Measurements from ENCODE around the gene LDB1.

DNA sequence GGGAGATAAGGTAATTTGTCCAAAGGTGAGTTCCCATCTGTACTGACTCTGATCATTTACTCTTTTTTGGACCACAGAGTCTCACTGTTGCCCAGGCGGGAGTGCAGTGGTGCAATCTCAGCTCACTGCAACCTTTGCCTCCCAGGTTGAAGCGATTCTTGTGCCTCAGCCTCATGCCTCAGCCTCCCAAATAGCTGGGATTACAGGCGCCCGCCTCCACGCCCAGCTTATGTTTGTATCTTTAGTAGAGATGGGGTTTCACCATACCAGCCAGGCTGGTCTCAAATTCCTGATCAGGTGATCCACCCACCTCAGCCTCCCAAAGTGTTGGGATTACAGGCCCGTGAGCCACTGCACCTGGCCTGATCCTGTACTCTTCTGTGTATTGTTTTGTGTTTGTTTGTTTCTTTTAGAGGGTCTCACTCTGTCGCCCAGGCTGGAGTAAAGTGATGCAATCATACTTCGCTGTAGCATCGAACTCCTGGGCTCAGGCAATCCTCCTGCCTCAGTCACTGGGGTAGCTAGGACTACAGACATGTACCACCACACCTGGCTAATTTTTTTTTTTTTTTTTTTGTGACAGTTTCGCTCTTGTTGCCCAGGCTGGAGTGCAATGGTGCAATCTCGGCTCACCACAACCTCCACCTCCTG lies 34.4 kb upstream of the LDB1 start:
- TF ChIP-seq, protein P1, sequence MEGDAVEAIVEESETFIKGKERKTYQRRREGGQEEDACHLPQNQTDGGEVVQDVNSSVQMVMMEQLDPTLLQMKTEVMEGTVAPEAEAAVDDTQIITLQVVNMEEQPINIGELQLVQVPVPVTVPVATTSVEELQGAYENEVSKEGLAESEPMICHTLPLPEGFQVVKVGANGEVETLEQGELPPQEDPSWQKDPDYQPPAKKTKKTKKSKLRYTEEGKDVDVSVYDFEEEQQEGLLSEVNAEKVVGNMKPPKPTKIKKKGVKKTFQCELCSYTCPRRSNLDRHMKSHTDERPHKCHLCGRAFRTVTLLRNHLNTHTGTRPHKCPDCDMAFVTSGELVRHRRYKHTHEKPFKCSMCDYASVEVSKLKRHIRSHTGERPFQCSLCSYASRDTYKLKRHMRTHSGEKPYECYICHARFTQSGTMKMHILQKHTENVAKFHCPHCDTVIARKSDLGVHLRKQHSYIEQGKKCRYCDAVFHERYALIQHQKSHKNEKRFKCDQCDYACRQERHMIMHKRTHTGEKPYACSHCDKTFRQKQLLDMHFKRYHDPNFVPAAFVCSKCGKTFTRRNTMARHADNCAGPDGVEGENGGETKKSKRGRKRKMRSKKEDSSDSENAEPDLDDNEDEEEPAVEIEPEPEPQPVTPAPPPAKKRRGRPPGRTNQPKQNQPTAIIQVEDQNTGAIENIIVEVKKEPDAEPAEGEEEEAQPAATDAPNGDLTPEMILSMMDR (IDR thresholded peaks at IDR 0.05; ENCODE audit: insufficient read depth, low read length), result no peak
- TF ChIP-seq SPI1 (IDR thresholded peaks at IDR 0.05; ENCODE audit: borderline replicate concordance, low read depth), result no peak
- TF ChIP-seq POLR2AphosphoS5 (IDR thresholded peaks at IDR 0.05; ENCODE audit: low read depth), result no peak
- no peak for TF ChIP-seq GABPA (IDR thresholded peaks at IDR 0.05; ENCODE audit: low read depth)
